CD4-positive, alpha-beta T cell treated with Interleukin-4 for 1 hour (primary cell): ENCODE measurements around the gene LIME1.
A peak's percentile ranks its signal among the peaks of the same experiment; 100 is the strongest.
"Not testable (repeated sequence)": the region's sequence is repeated elsewhere in the genome, so short reads cannot be mapped to it uniquely, and the experiment has no call there.

ENCODE experiments used
- DNase-seq, 2 donors: peaks; one replicate each; pipeline ENCODE4 v3.0.0-alpha.2; 2020 to 2022

The LIME1 gene

GRCh38 chr20:63775096-63775978, 38.9 kb downstream of the LIME1 start:
- DNase-seq: no peak

- not testable (repeated sequence) for DNase-seq
These were observed 40.4 kb downstream of the LIME1 start for GRCh38 chr20:63776875-63777274.

GRCh38 chr20:63777614-63778013, 41.1 kb downstream of the LIME1 start:
- DNase-seq: no peak

GRCh38 chr20:63778034-63778752, 41.7 kb downstream of the LIME1 start:
- DNase-seq: no peak

- no peak for DNase-seq
These were observed 42.4 kb downstream of the LIME1 start for GRCh38 chr20:63778857-63779256.

- DNase-seq: no peak
These were observed 44.7 kb downstream of the LIME1 start for GRCh38 chr20:63781181-63781580.

GRCh38 chr20:63782051-63782471, 45.6 kb downstream of the LIME1 start:
- peak; percentile 84 for DNase-seq

GRCh38 chr20:63782521-63782971, 46.1 kb downstream of the LIME1 start:
- no peak for DNase-seq

GRCh38 chr20:63783970-63784369, 47.5 kb downstream of the LIME1 start:
- DNase-seq: no peak

- no peak for DNase-seq
These were observed 49.2 kb downstream of the LIME1 start for GRCh38 chr20:63785691-63786131.

GRCh38 chr20:63787302-63787701, 50.8 kb downstream of the LIME1 start:
- DNase-seq: no peak

GRCh38 chr20:63787749-63788148, 51.3 kb downstream of the LIME1 start:
- DNase-seq: no peak
